Fibroblast of mammary gland (primary cell): ENCODE results near the gene TTC16.

Experiments
- DNase-seq: peaks from one replicate; pipeline ENCODE4 v3.0.0-alpha.2; 2010; ENCODE audit warnings: low read depth
- H3K4me3 ChIP-seq: 2 replicates; pipeline ENCODE4 v1.5.1; 2011; ENCODE audit warnings: low read depth, mild to moderate bottlenecking, low read length, moderate library complexity; ENCODE audit not compliant: control insufficient read depth
- TF ChIP-seq, protein P1 (sequence below): conservative IDR thresholded peaks from 2 replicates; pipeline ENCODE4 v1.5.1; 2011; ENCODE audit warnings: low read depth, low read length, inconsistent platforms; ENCODE audit not compliant: control insufficient read depth, insufficient read depth

The TTC16 gene

GRCh38 chr9:127717766-127718165, 1.9 kb downstream of the TTC16 start:
- DNase-seq, result no peak
- TF ChIP-seq, protein P1, sequence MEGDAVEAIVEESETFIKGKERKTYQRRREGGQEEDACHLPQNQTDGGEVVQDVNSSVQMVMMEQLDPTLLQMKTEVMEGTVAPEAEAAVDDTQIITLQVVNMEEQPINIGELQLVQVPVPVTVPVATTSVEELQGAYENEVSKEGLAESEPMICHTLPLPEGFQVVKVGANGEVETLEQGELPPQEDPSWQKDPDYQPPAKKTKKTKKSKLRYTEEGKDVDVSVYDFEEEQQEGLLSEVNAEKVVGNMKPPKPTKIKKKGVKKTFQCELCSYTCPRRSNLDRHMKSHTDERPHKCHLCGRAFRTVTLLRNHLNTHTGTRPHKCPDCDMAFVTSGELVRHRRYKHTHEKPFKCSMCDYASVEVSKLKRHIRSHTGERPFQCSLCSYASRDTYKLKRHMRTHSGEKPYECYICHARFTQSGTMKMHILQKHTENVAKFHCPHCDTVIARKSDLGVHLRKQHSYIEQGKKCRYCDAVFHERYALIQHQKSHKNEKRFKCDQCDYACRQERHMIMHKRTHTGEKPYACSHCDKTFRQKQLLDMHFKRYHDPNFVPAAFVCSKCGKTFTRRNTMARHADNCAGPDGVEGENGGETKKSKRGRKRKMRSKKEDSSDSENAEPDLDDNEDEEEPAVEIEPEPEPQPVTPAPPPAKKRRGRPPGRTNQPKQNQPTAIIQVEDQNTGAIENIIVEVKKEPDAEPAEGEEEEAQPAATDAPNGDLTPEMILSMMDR, result no peak
- H3K4me3 ChIP-seq, result no peak overlapping the region

DNA sequence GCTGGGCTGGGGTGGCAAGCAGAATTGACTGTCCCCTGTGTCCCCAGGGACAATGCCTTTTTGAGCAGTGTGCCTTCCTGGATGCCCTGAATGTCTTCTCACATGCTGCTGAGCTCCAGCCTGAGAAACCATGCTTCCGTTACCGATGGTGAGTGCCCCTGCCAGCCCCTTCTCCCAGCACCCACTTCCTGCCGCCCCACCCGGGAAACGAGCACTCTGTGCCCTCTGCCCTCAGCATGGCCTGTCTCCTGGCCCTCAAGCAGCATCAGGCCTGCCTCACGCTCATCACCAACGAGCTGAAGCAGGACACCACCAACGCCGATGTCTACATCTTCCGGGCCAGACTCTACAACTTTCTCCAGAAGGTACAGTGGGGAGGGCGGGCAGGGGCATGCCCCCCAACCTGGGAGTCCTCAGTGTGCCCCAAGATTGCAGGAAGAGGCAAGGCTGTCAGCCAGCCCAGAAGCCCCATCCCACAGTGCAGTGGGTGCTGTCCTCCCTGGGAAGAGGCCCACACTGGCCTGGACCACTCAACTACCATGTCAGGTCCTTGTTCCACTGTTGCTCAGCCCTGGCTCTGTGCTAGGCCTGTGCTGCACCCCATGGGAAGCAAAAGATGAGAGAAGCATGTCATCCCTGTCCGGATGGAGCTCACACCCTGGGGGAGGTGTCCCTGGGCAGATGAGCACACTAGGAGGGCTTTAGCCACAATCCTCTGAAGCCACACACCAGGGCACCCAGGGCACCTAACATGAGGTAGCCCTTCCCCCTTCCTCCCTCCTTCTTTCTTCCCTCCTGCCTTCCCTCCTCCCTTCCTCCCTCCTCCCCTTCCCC, 4.4 kb downstream of the TTC16 start:
- no peak overlapping the region for H3K4me3 ChIP-seq
- DNase-seq, result no peak
- TF ChIP-seq, protein P1, result no peak

- TF ChIP-seq, protein P1, result no peak
- DNase-seq, result no peak
- H3K4me3 ChIP-seq, result no peak overlapping the region
These were observed 5.0 kb downstream of the TTC16 start for GRCh38 chr9:127720865-127721227.

GRCh38 chr9:127721391-127721821, 5.5 kb downstream of the TTC16 start:
- no peak overlapping the region for H3K4me3 ChIP-seq
- TF ChIP-seq, protein P1, result no peak
- no peak for DNase-seq

DNA sequence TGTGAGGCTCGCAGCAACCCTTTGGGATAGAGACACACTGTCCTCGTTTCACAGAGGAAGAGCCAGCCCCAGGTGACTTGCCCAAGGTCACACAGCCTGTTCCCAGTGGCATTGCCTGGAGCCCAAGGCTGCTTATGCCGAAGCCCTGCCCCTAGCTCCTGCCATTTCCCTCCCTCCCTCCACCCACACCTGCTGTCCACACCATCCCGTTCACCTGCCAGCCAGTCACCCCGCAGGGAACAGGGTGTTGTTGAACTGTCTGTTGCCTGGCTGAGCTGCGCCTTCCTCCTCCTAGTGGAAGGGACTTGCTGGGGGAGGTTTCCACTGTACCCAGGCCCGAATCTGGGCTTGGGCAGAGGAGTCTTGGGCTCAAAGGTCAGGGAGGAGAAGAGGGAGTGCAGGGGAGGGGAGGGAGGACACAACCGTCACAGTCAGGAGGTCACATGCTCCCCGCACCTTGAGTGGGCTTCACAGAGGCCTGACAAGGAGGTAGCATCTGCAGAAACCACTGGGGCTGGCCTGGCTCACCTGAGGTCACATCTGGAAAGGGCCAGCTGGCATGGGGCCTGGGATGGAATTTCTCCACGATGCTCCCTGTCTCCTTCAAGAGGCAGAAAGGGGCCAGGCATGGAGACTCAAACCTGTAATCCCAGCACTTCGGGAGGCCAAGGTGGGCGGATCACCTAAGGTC, 6.3 kb downstream of the TTC16 start:
- H3K4me3 ChIP-seq, result no peak overlapping the region

GRCh38 chr9:127723013-127723412, 7.1 kb downstream of the TTC16 start:
- no peak for DNase-seq
- TF ChIP-seq, protein P1, result no peak
- H3K4me3 ChIP-seq, result no peak overlapping the region

More for the DNA sequence above, 6.3 kb downstream of the TTC16 start:
- DNase-seq, result no peak
- TF ChIP-seq, protein P1, result no peak

DNA sequence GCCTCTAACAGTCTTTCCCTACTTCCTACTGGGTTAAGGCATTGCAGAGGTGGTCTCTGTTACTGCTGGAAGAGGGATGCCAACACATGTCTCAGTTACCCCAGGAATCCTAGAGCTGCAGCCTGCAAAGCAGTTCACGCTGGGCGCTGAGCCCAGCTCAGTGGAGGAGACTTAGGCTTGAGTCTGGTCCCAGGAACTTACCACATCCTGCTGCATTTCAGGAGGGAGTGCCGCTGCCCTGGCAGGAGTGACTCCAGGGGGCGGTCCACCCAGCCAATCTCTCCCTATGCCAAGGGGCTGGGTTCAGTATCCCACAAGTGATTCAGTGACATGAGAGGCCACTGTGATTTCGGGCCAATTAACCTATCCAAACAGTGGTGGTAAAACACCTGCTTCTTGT, 7.6 kb downstream of the TTC16 start:
- peak; percentile 69 for DNase-seq
- TF ChIP-seq, protein P1, result no peak
- H3K4me3 ChIP-seq, result no peak overlapping the region
